GM18517 (cell line): ENCODE measurements around the gene CFAP73.
"Not testable (repeated sequence)": the region's sequence is repeated elsewhere in the genome, so short reads cannot be mapped to it uniquely, and the experiment has no call there.

Experiments used
- ATAC-seq: cut with Tn5 transposase; IDR thresholded peaks from one replicate; pipeline ENCODE4 v1.9.1; 2021; ENCODE audit warnings: mild to moderate bottlenecking, moderate library complexity; ENCODE audit not compliant: unreplicated experiment

Gene CFAP73

GRCh38 chr12:113149361-113150150 is at the start of gene CFAP73:
Gene CFAP73, plus strand, starts transcription at chr12:113149724. Its CDS starts 134 bp downstream, at chr12:113149858.
- ATAC-seq: no peak

GRCh38 chr12:113099764-113100163 is 49.8 kb upstream of the CFAP73 start:
- ATAC-seq: no peak

GRCh38 chr12:113101751-113102150 is 47.8 kb upstream of the CFAP73 start:
- ATAC-seq: no peak

GRCh38 chr12:113102811-113103210 is 46.7 kb upstream of the CFAP73 start:
- no peak for ATAC-seq

- no peak for ATAC-seq
These were observed 45.6 kb upstream of the CFAP73 start for GRCh38 chr12:113103756-113104450.

GRCh38 chr12:113104953-113105510 is 44.5 kb upstream of the CFAP73 start:
- no peak for ATAC-seq

- no peak for ATAC-seq
These were observed 43.8 kb upstream of the CFAP73 start for GRCh38 chr12:113105606-113106271.

GRCh38 chr12:113106361-113106760 is 43.2 kb upstream of the CFAP73 start:
- ATAC-seq: no peak

- no peak for ATAC-seq
These were observed 41.2 kb upstream of the CFAP73 start for GRCh38 chr12:113108308-113108707.

- no peak for ATAC-seq
These were observed 40.2 kb upstream of the CFAP73 start for GRCh38 chr12:113109360-113109759.

- ATAC-seq: no peak
These were observed 39.5 kb upstream of the CFAP73 start for GRCh38 chr12:113109872-113110599.

GRCh38 chr12:113111247-113111646 is 38.3 kb upstream of the CFAP73 start:
- ATAC-seq: no peak

- ATAC-seq: no peak
These were observed 37.3 kb upstream of the CFAP73 start for GRCh38 chr12:113112043-113112899.

- ATAC-seq: no peak
These were observed 36.1 kb upstream of the CFAP73 start for GRCh38 chr12:113113397-113113796.

- no peak for ATAC-seq
These were observed 34.9 kb upstream of the CFAP73 start for GRCh38 chr12:113114447-113115178.

- no peak for ATAC-seq
These were observed 33.9 kb upstream of the CFAP73 start for GRCh38 chr12:113115455-113116126.

- ATAC-seq: no peak
These were observed 32.6 kb upstream of the CFAP73 start for GRCh38 chr12:113116875-113117274.

- not testable (repeated sequence) for ATAC-seq
These were observed 31.8 kb upstream of the CFAP73 start for GRCh38 chr12:113117684-113118083.

- ATAC-seq: no peak
These were observed 31.4 kb upstream of the CFAP73 start for GRCh38 chr12:113118142-113118541.
